Measurements from ENCODE around the gene ELN.
"Not testable (repeated sequence)": the region's sequence is repeated elsewhere in the genome, so short reads cannot be mapped to it uniquely, and the experiment has no call there.

The ELN gene

DNA sequence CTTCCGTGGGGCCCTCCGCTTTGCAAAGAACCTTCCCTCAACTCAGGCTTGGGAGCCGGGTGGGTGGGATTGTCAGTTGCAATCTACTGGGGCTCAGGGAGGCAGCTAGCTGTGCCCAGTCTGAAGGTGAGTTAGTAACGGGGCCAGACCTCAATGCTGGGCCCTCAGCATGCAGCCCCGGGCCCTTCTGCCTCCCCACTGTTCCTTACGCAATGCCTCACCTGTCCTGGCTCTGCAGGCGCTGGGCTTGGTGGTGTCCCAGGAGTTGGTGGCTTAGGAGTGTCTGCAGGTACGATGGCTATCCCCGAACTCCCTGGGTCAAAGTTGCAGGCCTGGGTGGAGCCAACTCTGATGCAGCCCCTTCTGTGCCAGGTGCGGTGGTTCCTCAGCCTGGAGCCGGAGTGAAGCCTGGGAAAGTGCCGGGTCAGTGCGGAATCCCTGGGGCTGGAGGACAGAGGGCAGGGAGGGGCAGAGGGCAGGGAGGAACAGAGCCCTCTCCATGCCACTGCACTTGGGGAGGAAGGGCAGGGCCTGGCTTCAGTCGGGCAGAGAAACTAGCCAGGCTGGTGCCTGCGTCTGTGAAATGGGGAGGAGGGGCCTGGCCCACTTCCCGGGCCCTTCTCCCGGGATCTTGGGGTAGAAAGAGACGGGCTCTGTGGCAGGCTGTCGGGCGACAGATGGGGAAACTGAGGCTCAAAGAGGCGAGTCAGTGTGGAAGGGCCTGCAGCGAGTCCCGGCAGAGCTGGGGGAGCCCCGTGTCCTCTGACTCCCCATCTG lies 15.0 kb downstream of the ELN start:
- DNase-seq (ENCODE audit: low read depth): no peak

DNA sequence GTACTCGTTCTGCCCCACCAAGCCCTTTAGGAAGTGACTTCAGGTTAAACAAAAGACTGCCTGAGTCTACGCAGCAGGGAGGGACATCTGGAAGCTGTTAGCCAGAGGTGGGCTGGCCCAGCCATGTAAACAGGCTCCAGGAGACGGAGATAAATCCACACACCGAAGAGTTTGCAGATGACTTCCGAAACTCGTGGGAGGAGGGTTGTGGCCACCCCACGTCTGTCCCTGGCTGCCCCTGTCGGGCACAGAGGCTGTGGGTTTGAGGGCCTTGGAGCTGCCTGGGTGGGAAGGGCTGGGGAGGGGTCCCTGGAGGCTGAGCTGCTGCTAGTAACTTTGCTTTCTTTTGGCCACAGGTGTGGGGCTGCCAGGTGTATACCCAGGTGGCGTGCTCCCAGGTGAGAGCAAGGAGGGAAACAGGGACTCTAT lies 15.6 kb downstream of the ELN start:
- DNase-seq (ENCODE audit: low read depth): no peak

DNA sequence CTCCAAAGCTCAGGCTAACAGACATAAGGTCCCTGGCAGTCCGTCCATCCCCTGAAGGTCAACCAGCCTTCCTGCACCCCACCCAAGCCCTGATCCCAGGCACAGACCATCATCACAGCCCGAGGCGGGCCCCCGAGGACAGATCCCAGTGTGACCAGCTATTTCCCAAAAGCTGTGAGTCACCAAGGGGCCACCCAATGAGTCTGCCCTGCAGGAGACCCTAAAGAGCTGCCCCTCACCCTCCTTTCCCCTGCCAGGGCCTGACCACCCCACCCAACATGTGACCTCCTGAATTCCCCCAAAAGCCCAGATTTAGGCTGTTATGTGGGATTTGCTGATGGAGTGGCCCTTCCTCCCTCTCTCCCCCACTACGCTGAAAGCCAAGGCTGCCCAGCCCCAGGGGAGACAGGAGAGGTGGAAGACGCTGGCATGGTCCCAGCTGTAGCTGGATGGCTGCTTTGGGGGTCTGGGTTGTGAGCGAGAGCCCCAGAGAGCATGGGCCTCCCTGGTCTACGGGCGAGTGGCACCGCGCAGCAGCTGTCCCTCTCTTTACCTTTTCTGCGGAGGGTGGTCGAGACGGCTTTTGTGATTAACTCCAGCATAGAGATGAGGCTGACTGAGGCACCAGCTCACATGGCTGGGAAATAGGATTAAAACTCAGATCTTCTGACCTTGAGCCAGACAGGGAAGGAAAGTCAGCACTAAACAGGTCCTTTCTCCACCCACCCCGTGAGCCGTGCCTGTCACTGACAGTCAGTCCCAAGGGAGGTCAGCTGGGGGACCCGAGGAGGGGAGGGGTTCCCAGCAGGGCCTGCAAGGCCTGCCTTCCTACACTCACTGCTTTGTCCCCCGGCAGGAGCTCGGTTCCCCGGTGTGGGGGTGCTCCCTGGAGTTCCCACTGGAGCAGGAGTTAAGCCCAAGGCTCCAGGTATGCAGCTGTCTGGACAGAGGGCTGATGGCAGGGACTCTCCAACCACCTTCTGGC lies 16.7 kb downstream of the ELN start:
- no peak for DNase-seq (ENCODE audit: low read depth)

DNA sequence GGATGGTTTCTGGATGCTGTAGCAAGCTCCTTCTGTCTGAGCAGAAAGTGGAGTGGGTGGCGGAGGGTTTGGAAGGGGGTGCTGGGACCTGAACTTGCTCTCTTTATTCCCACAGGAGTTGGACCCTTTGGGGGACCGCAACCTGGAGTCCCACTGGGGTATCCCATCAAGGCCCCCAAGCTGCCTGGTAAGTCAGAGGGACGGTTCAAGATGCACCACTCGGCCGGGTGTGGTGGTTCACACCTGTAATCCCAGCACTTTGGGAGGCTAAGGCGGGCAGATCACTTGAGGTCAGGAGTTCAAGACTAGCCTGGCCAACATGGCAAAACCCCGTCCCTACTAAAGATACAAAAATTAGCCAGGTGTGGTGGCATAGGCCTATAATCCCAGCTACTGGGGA lies 18.6 kb downstream of the ELN start:
- DNase-seq (ENCODE audit: low read depth): not testable (repeated sequence)

DNA sequence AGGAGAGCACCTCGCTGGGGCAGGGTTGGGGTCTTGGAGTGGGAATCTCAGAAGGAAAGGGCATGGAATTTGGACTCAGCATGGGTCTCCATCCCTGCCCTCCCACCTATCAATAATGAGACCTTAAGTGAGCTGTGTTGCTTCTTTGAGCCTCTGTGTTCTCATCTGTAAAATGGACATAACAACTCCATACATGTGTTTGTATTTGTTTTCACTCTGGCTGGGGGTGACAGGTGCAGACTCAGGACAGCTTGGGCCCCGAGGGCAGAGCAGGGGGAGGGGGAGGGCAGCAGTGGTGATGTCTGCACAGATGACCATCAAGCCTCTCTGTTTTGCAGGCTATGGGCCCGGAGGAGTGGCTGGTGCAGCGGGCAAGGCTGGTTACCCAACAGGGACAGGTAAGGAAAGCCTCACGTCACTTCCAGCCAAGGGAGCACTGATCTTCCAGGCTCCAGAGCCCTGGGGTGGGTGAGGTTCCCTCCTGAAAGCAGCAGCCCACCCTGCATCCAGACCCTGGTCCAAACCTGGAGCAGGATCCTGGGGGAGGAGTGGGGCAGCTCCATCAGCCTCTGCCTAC lies 19.9 kb downstream of the ELN start:
- no peak for DNase-seq (ENCODE audit: low read depth)

DNA sequence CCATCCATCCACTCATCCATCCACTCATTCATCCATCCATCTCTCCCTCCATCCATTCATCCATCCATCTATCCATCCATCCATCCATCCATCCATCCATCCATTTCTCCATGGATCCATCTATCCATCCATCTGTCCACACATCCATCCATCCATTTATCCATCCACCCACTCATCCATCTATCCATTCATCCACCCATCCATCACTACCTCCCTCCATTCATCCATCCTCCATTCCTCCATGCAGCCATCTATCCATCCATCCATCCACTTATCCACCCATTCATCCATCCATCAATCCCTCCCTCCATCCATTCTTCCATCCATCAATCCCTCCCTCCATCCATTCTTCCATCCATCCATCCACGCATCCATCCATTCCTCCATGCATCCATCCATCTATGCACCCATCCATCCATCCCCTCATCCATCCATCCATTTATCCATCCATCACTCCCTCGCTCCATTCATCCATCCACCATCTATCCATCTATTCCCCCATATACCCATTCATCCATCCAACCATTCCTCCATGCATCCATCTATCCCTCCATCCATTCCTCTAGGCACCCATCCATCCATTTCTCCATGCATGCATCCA lies 21.1 kb downstream of the ELN start:
- no peak for DNase-seq (ENCODE audit: low read depth)

DNA sequence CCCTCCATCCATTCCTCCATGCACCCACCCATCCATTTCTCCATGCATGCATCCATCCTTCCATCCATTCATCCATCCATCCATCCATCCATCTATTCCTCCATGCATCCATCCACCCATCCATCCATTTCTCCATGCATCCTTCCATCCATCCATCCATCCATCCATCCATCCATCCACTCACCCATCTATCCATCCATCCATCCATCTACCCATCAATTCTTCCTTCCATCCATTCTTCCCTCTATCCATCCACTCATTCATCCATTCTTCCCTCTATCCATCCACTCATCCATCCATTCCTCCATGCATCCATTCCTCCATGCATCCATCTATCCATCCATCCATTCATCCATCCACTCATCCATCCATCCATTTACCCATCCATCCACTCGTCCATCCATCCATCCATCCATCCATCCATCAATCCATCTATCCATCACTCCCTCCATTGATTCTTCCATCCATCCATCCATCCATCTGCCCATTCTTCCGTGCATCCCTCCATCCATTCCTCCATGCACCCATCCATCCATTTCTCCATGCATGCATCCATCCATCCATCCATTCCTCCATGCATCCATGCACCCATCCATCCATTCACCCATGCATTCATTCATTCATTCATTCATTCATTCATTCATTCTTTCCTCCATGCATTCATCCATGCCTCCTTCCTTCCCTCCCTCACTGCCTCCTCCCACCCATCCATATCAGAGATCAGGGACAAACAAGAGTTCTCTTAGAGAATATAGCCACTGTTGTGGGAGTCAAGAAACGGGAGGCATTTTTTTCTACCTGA lies 22.2 kb downstream of the ELN start:
- no peak for DNase-seq (ENCODE audit: low read depth)

DNA sequence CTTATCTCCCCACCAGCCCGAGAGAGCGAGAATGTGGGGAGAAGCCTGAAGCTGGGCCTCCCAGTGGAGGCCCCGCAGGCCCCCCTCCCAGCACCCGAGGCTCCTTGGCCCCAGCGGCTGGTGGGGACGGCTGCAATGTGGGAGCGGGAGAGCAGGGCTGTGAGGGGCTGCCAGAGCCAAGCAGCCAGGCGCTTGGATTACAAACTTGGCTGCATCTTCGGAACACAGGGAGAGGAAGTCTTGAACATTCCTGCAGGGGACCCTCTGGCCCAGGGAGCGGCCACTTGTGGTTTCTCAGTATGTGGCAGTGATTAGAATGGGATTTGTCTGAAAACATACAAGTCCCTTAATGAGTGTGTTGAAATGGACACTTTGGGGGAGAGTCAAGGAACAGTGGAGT lies 23.2 kb downstream of the ELN start:
- DNase-seq (ENCODE audit: low read depth): no peak

DNA sequence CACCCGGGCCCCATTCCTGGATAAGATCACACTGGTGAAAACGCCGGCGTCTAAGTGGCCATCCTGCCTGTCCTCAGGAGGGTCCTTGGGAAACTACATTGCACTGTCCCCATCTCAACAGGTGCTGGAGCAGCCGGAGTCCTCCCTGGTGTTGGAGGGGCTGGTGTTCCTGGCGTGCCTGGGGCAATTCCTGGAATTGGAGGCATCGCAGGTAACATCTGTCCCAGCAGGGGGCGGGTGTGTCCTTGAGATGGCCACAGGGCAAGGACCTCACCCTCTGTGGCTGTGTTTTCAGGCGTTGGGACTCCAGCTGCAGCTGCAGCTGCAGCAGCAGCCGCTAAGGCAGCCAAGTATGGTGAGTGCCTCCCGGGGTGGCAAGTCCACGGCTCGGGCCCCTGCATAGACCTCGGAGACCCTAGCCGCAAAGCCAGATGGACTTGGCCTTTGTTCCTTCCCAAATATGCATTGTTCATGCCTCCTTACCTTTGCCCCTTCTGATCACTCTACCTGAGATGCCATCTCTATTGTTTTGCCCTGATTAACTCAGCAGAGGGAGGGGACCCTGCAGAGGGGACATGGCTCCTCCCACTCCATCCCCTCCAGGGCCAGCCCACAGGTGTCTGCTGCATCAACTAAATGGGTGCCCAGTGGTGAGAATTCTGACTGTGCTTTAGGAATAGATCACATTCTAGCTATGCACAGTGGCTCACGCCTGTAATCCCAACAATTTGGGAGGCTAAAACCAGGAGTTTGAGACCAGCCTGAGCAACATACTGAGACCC lies 23.8 kb downstream of the ELN start:
- DNase-seq (ENCODE audit: low read depth): no peak

DNA sequence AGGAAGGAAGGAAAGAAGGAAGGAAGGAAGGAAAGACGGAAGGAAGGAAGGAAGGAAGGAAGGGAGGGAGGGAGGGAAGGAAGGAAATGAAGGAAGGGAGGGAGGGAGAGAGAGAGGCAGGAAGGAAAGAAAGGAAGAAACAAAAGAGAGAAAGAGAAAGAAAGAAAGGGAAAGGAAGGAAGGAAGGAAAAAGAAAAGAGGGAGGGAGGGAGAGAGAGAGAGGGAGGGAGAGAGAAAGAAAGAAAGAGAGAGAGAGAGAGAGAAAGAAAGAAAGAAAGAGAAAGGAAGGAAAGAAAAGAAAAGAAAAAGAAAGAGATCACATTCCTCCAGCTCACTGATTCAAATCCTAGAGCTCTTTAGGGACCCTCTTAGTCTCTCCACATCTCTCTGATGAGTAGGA lies 24.7 kb downstream of the ELN start:
- no peak for DNase-seq (ENCODE audit: low read depth)

DNA sequence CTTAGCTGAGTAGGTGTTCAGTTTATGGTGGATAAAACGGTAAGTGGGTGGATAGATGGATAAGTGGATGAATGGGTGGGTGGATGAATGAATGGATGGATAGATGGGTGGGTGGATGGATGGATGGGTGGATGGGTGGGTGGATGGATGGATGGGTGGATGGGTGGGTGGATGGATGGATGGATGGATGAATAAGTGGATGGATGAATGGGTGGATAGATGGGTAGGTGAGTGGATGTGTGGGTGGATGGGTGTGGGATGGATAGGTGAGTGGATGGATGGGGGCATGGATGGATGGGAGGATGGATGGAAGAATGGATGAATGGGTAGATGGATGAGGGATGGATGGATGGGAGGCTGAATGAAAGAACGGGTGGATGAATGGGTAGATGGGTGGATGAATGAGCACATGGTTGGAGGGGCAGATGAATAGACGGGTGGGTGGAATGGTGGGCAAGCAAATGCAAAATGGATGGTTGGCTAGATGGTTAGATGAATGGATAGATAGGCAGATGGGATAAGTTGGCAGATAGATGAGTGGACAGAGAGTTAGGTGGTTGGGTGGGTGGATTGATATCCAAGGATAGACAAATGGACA lies 25.7 kb downstream of the ELN start:
- no peak for DNase-seq (ENCODE audit: low read depth)

DNA sequence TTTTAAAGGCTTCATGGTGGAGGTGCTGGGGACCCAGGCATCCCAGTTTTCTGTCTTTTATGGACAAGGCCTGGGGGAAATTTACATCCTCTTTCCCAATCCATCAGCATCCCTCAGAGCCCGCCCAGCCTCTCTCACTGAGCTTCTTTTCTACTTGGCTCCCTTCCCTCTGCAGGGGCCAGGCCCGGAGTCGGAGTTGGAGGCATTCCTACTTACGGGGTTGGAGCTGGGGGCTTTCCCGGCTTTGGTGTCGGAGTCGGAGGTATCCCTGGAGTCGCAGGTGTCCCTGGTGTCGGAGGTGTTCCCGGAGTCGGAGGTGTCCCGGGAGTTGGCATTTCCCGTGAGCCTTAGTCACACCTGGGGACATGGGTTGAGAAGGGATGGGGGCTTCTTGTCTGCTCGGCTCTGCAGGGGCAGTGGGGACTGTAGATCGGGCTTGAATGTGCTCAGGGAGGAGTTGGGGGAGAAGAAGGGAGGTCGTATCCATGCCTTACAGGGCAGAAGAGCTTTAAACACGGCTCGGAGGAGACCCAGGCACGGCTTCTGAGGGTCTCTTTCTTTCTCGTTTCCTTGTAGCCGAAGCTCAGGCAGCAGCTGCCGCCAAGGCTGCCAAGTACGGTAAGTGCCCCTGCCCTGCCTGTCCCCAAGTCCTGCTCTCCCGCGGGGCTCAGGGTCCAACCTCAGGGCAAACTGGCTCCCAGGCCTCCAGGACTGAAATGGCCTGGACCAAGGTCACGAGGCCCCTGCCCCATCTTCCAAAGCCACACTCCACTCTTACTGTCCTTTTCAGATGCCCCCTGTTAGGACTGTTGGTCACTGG lies 28.3 kb downstream of the ELN start:
- DNase-seq (ENCODE audit: low read depth): no peak

DNA sequence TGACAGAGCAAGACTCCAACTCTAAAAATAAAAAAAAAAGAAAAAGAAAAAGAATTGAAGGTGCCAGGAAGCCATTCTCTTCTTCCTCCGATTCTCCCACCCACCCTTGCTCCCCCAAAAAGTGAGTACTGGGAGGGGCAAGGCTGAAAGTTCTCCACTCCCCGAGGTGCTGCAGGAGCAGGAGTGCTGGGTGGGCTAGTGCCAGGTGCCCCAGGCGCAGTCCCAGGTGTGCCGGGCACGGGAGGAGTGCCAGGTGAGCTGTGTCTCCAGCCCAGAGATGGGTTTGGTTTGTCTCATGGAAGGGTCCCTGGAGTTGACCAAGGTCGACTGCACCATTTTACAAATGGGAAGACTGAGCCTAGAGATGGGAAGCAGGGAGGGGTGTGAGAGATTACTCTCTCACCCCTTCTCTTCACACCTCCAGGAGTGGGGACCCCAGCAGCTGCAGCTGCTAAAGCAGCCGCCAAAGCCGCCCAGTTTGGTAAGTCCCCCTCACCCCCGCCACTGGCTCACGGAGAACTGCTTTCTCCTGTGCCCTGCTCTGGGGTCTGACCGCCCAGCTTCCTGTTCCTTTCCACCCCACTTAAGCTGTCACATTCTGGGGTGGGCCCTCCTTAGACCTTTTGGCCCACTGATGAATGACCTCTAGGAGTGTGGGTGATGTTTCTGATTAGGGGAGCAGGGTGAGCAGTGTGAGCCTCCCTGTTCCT lies 29.4 kb downstream of the ELN start:
- DNase-seq (ENCODE audit: low read depth): no peak

DNA sequence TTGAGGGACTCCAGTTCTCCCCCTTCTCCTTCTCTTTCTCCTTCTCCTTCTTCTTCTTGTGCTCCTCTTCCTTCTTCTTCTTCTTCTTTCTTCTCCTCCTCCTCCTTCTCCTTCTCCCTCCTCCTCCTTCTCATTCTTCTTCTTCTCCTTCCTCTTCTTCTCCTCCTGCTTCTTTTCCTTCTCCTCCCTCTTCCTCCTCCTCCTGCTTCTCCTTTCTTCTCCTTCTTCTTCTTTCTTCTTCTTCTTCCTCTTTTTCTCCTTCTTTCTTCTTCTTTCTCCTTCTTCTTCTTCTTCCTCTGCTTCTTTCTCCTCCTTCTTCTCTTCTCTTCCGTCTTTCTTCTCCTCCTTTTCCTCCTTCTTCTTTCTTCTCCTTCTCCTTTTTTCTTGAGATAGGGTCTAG lies 30.0 kb downstream of the ELN start:
- DNase-seq (ENCODE audit: low read depth): no peak

DNA sequence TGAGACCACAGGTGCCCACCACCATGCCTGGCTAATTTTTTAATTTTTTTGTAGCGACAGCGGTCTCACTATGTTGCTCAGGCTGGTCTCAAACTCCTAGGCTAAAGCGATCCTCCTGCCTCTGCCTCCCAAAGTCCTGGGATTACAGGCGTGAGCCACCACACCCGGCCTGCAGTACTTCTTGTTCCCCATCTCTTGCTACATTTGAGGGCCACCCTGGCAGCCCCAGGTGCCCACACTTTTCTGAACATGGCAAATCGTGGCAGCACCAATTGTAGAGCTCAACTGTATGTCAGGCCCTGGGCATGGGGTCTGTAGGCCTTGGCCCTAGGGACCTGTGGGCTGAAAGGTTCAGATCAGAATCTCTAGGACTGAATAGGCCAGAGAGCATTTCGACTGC lies 30.5 kb downstream of the ELN start:
- DNase-seq (ENCODE audit: low read depth): no peak

DNA sequence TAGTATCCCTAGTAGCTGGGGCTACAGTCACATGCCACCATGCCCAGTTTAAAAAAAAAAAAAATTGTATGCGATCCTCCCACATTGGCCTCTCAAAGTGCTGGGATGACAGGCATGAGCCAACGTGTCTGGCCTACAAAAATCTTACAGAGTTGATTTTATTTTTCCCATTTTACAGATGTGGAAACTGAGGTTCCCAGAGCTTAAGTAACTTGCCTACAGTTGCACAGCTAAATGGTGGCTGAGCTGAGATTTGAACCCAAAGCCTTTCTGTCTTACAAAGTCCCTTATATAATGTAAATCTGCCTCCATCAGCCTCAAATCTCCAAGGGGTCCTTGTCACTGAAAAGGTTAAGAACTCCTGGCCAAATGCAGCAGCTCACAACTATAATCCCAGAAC lies 31.1 kb downstream of the ELN start:
- no peak for DNase-seq (ENCODE audit: low read depth)

DNA sequence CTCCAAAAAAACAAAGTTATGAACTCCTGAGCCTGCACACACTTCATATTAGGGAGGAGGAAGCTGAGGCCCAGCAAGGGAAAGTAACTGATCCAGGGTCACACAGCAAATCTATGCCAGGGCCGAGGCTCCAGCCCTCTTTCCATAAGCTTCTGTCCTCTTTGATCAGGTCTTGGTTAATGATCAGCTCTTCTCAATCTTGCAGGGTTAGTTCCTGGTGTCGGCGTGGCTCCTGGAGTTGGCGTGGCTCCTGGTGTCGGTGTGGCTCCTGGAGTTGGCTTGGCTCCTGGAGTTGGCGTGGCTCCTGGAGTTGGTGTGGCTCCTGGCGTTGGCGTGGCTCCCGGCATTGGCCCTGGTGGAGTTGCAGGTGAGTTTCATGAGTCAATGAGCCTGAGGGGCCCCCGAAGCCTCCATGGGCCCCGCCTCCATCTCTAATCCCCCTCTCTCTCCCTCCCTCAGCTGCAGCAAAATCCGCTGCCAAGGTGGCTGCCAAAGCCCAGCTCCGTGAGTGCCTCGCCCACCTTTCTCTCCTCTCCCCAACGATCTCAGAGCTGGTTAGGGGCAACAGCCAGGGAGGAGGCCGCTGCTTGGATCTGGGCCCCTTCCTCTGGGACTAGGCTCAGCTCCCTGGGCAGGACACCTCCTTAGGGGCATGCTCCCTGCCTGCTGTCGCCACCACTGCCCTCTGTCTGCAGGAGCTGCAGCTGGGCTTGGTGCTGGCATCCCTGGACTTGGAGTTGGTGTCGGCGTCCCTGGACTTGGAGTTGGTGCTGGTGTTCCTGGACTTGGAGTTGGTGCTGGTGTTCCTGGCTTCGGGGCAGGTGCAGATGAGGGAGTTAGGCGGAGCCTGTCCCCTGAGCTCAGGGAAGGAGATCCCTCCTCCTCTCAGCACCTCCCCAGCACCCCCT lies 32.0 kb downstream of the ELN start:
- DNase-seq (ENCODE audit: low read depth): no peak
